GM18909 (cell line): ENCODE measurements around the gene PLXNA2.

Source experiments
- ATAC-seq: cut with Tn5 transposase; IDR thresholded peaks from one replicate; pipeline ENCODE4 v1.9.1; 2021; ENCODE audit warnings: mild to moderate bottlenecking; ENCODE audit not compliant: unreplicated experiment, poor library complexity

Gene PLXNA2

GRCh38 chr1:208243527-208243966, 637 bp downstream of the PLXNA2 start:
- ATAC-seq, result no peak

- no peak for ATAC-seq
Observed at GRCh38 chr1:208242941-208243526, 1.1 kb downstream of the PLXNA2 start.

- no peak for ATAC-seq
Observed at GRCh38 chr1:208242146-208242545, 2.0 kb downstream of the PLXNA2 start.

GRCh38 chr1:208241512-208241911, 2.7 kb downstream of the PLXNA2 start:
- ATAC-seq, result no peak

GRCh38 chr1:208240662-208241355, 3.4 kb downstream of the PLXNA2 start:
- no peak for ATAC-seq

GRCh38 chr1:208239473-208240381, 4.5 kb downstream of the PLXNA2 start:
- no peak for ATAC-seq

GRCh38 chr1:208238710-208239472, 5.3 kb downstream of the PLXNA2 start:
- ATAC-seq, result peak; percentile 50

- no peak for ATAC-seq
Observed at GRCh38 chr1:208237241-208237640, 6.9 kb downstream of the PLXNA2 start.

GRCh38 chr1:208235982-208236761, 8.0 kb downstream of the PLXNA2 start:
- ATAC-seq, result no peak

GRCh38 chr1:208235356-208235981, 8.7 kb downstream of the PLXNA2 start:
- no peak for ATAC-seq

GRCh38 chr1:208234721-208235120, 9.5 kb downstream of the PLXNA2 start:
- ATAC-seq, result no peak

GRCh38 chr1:208233978-208234377, 10.2 kb downstream of the PLXNA2 start:
- no peak for ATAC-seq

- ATAC-seq, result no peak
Observed at GRCh38 chr1:208233546-208233945, 10.6 kb downstream of the PLXNA2 start.

GRCh38 chr1:208232662-208233038, 11.5 kb downstream of the PLXNA2 start:
- no peak for ATAC-seq

GRCh38 chr1:208231881-208232661, 12.1 kb downstream of the PLXNA2 start:
- ATAC-seq, result no peak

- ATAC-seq, result no peak
Observed at GRCh38 chr1:208230668-208231529, 13.3 kb downstream of the PLXNA2 start.

- ATAC-seq, result no peak
Observed at GRCh38 chr1:208228550-208228949, 15.6 kb downstream of the PLXNA2 start.

- no peak for ATAC-seq
Observed at GRCh38 chr1:208228026-208228425, 16.2 kb downstream of the PLXNA2 start.
